ENCODE data around the gene NOX4.
"Not testable (repeated sequence)": the region's sequence is repeated elsewhere in the genome, so short reads cannot be mapped to it uniquely, and the experiment has no call there.

Gene NOX4

GRCh38 chr11:89288004-89288403 lies 203.2 kb downstream of the NOX4 start:
- not testable (repeated sequence) for DNase-seq

- DNase-seq, result not testable (repeated sequence)
These were observed 204.6 kb downstream of the NOX4 start for GRCh38 chr11:89286601-89287000.

- not testable (repeated sequence) for DNase-seq
These were observed 210.0 kb downstream of the NOX4 start for GRCh38 chr11:89281032-89281677.

GRCh38 chr11:89279176-89279575 lies 212.0 kb downstream of the NOX4 start:
- DNase-seq, result no peak

- no peak for DNase-seq
These were observed 215.2 kb downstream of the NOX4 start for GRCh38 chr11:89275966-89276365.

Measured in NCI-H2171 (cell line).